Suprapubic skin (tissue), 4 donors: ENCODE data around the gene CAB39L.

Experiments
- CTCF ChIP-seq, 2 donors: fragments of 200-600 bp in 1 of 2; fragments of 450-650 bp in 1 of 2; sonication (generic) in 1 of 2; IDR thresholded peaks; one replicate each; pipeline ENCODE4 v1.5.1; 2016 to 2019; ENCODE audit warnings: antibody characterized with exemption in 2 of 2, mild to moderate bottlenecking in 1 of 2, moderate library complexity in 1 of 2
- POLR2A ChIP-seq, 2 donors: fragments of 450-650 bp; IDR thresholded peaks; one replicate each; pipeline ENCODE4 v1.6.1; 2017; ENCODE audit warnings: antibody characterized with exemption in 2 of 2, mild to moderate bottlenecking in 2 of 2, moderate library complexity in 2 of 2
- POLR2AphosphoS5 ChIP-seq, 3 donors: sonication (generic); formaldehyde crosslinking; IDR thresholded peaks; one replicate each; pipeline ENCODE4 v1.6.1; 2017; ENCODE audit warnings: antibody characterized with exemption in 3 of 3

DNA sequence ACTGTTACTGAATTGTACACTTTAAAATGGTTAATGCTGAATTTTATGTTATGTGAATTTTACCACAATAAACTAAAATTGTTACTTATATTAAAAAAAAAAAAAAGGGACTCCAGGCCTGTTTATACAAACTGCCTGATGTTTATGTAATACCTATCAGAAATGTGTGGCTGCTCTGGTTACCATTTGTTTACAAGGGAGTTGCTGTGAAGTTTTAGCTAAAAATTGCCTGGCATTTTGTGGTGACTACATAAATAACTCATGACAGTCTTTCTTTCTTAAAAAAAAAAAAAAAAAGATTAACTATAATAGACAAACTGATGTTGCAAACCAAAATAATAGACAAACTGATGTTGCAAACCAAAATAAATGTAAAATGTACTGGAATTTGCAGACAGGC, 124.3 kb downstream of the CAB39L start:
- TF ChIP-seq CTCF (IDR thresholded peaks at IDR 0.05) = no peak
- TF ChIP-seq POLR2AphosphoS5 (IDR thresholded peaks at IDR 0.05) = no peak
- TF ChIP-seq POLR2A (IDR thresholded peaks at IDR 0.05) = no peak
